H9 (cell line): ENCODE results near the gene SERPINA3. TPM values are rescaled to one million over a fixed set of nuclear protein-coding genes. Genes with fewer than 3 reads are reported as not detected.

Experiments used
- DNase-seq: peaks from one replicate; pipeline ENCODE4 v3.0.0-alpha.2; 2017
- H2AFZ ChIP-seq: one replicate; pipeline ENCODE4 v1.6.1; 2013; ENCODE audit warnings: mild to moderate bottlenecking, low read length, control low read depth, moderate library complexity
- H2AK5ac ChIP-seq: 2 replicates; pipeline ENCODE4 v1.6.1; 2013; ENCODE audit warnings: low read length, control low read depth, mixed read lengths; ENCODE audit not compliant: insufficient read length
- H2BK120ac ChIP-seq: one replicate; pipeline ENCODE4 v1.6.1; 2013; ENCODE audit warnings: low read depth, mild to moderate bottlenecking, low read length, control low read depth, inconsistent platforms; ENCODE audit not compliant: poor library complexity, severe bottlenecking
- H2BK12ac ChIP-seq: 2 replicates; pipeline ENCODE4 v1.6.1; 2013; ENCODE audit warnings: low read length, control low read depth, mixed read lengths, low read depth; ENCODE audit not compliant: insufficient read length
- H2BK15ac ChIP-seq: 2 replicates; pipeline ENCODE4 v1.6.1; 2013; ENCODE audit warnings: low read depth, low read length, control low read depth
- H2BK20ac ChIP-seq: one replicate; pipeline ENCODE4 v1.6.1; 2013; ENCODE audit warnings: low read depth, mild to moderate bottlenecking, low read length, control low read depth, inconsistent platforms; ENCODE audit not compliant: poor library complexity, severe bottlenecking
- H2BK5ac ChIP-seq: 2 replicates; pipeline ENCODE4 v1.6.1; 2013; ENCODE audit warnings: low read length, control low read depth, mixed read lengths; ENCODE audit not compliant: insufficient read length
- H3K14ac ChIP-seq: 2 replicates; pipeline ENCODE4 v1.6.1; 2013; ENCODE audit warnings: low read length, control low read depth; ENCODE audit not compliant: insufficient read depth
- H3K18ac ChIP-seq: 2 replicates; pipeline ENCODE4 v1.6.1; 2013; ENCODE audit warnings: low read depth, mild to moderate bottlenecking, mixed read lengths, low read length, control low read depth; ENCODE audit not compliant: insufficient read length
- H3K23ac ChIP-seq: 2 replicates; pipeline ENCODE4 v1.6.1; 2013; ENCODE audit warnings: low read length, control low read depth, mixed read lengths, low read depth; ENCODE audit not compliant: insufficient read length
- H3K23me2 ChIP-seq: 2 replicates; pipeline ENCODE4 v1.6.1; 2013; ENCODE audit warnings: low read depth, mild to moderate bottlenecking, mixed read lengths, low read length, control low read depth; ENCODE audit not compliant: insufficient read length, poor library complexity, severe bottlenecking
- H3K27ac ChIP-seq: 2 replicates; pipeline ENCODE4 v1.5.1; 2013; ENCODE audit warnings: low read length, control low read depth, mixed read lengths, low read depth; ENCODE audit not compliant: insufficient read length
- H3K27me3 ChIP-seq: 2 replicates; pipeline ENCODE4 v1.6.1; 2013; ENCODE audit warnings: low read length, control low read depth, inconsistent platforms; ENCODE audit not compliant: insufficient read depth
- H3K4ac ChIP-seq: 2 replicates; pipeline ENCODE4 v1.6.1; 2013; ENCODE audit warnings: low read depth, mild to moderate bottlenecking, control low read depth, inconsistent platforms, low read length, moderate library complexity
- H3K4me1 ChIP-seq: 2 replicates; pipeline ENCODE4 v1.6.1; 2013; ENCODE audit warnings: low read length, control low read depth, inconsistent platforms; ENCODE audit not compliant: insufficient read depth
- H3K4me2 ChIP-seq: 2 replicates; pipeline ENCODE4 v1.6.1; 2013; ENCODE audit warnings: low read length, control low read depth, mixed read lengths; ENCODE audit not compliant: insufficient read length, insufficient read depth
- H3K56ac ChIP-seq: 2 replicates; pipeline ENCODE4 v1.6.1; 2013; ENCODE audit warnings: low read depth, mild to moderate bottlenecking, mixed read lengths, low read length, control low read depth; ENCODE audit not compliant: insufficient read length
- H3K79me1 ChIP-seq: 2 replicates; pipeline ENCODE4 v1.6.1; 2013; ENCODE audit warnings: low read depth, mild to moderate bottlenecking, moderate library complexity, low read length, control low read depth, inconsistent platforms; ENCODE audit not compliant: insufficient read depth, poor library complexity, severe bottlenecking
- H3K79me2 ChIP-seq: 2 replicates; pipeline ENCODE4 v1.6.1; 2013; ENCODE audit warnings: low read length, control low read depth, inconsistent platforms; ENCODE audit not compliant: insufficient read depth
- H3K9ac ChIP-seq: 2 replicates; pipeline ENCODE4 v1.6.1; 2013; ENCODE audit warnings: low read length, control low read depth, mixed read lengths; ENCODE audit not compliant: insufficient read length; ENCODE audit errors: extremely low read depth
- H3K9me3 ChIP-seq: one replicate; pipeline ENCODE4 v1.6.1; 2013; ENCODE audit warnings: low read depth, low read length, inconsistent platforms; ENCODE audit not compliant: control insufficient read depth
- H3T11ph ChIP-seq: one replicate; pipeline ENCODE4 v1.6.1; 2013; ENCODE audit warnings: mild to moderate bottlenecking, low read length, control low read depth, inconsistent platforms
- H4K20me1 ChIP-seq: one replicate; pipeline ENCODE4 v1.6.1; 2013; ENCODE audit not compliant: control insufficient read depth, insufficient read length, insufficient read depth
- H4K5ac ChIP-seq: 2 replicates; pipeline ENCODE4 v1.6.1; 2013; ENCODE audit warnings: low read depth, mild to moderate bottlenecking, mixed read lengths, low read length, control low read depth; ENCODE audit not compliant: insufficient read length
- H4K8ac ChIP-seq: replicated peaks from 2 replicates; pipeline ENCODE4 v1.6.1; 2013; ENCODE audit warnings: low read length, control low read depth, mixed read lengths, low read depth; ENCODE audit not compliant: insufficient read length
- H4K91ac ChIP-seq: 2 replicates; pipeline ENCODE4 v1.6.1; 2013; ENCODE audit warnings: low read depth, mild to moderate bottlenecking, moderate library complexity, mixed read lengths, low read length, control low read depth; ENCODE audit not compliant: insufficient read length
- H3K27ac Mint-ChIP-seq, 3 experiments: 2 replicates in 2 of 3; 3 replicates in 1 of 3; pipeline ENCODE4 v1.8.0; 2020 to 2021; ENCODE audit warnings: mixed read lengths in 3 of 3, mild to moderate bottlenecking in 1 of 3, moderate library complexity in 1 of 3
- H3K27me3 Mint-ChIP-seq: 2 replicates; pipeline ENCODE4 v1.8.0; 2021; ENCODE audit warnings: low read depth, mild to moderate bottlenecking, moderate library complexity, mixed read lengths
- H3K36me3 Mint-ChIP-seq, 3 experiments: 2 replicates in 2 of 3; 3 replicates in 1 of 3; pipeline ENCODE4 v1.8.0; 2020 to 2021; ENCODE audit warnings: low read depth in 3 of 3, mixed read lengths in 3 of 3; ENCODE audit not compliant: insufficient read depth in 1 of 3
- H3K4me1 Mint-ChIP-seq, 2 experiments: 2 replicates each; pipeline ENCODE4 v1.8.0; 2020; ENCODE audit warnings: mixed read lengths in 2 of 2
- H3K4me3 Mint-ChIP-seq, 2 experiments: 2 replicates in 1 of 2; 3 replicates in 1 of 2; pipeline ENCODE4 v1.8.0; 2020 to 2021; ENCODE audit warnings: mild to moderate bottlenecking in 2 of 2, mixed read lengths in 2 of 2, moderate library complexity in 1 of 2
- H3K9me3 Mint-ChIP-seq, 2 experiments: 2 replicates in 1 of 2; 3 replicates in 1 of 2; pipeline ENCODE4 v1.8.0; 2020; ENCODE audit warnings: mild to moderate bottlenecking in 2 of 2, mixed read lengths in 2 of 2, moderate library complexity in 1 of 2
- WGBS: extraction: QIAGEN DNeasy Blood & Tissue Kit; methylation state at CpG from one replicate; pipeline ENCODE4 v1.1.7; 2013; ENCODE audit warnings: missing lambda C conversion rate, low lambda C conversion rate, mixed read lengths; ENCODE audit not compliant: insufficient read length; ENCODE audit errors: extremely low coverage; 5-methylcytosine and 5-hydroxymethylcytosine counted together
- total RNA-seq: library from RNA; stranded (reverse); gene quantifications from 2 replicates; pipeline ENCODE4 v1.2.1, GENCODE V29; 2021
- TF ChIP-seq, protein P1 (sequence below): fragments of 200-600 bp; sonication (generic); conservative IDR thresholded peaks from 3 replicates; pipeline ENCODE4 v1.8.0; 2021; ENCODE audit warnings: antibody characterized with exemption, mild to moderate bottlenecking

The SERPINA3 gene
- total RNA-seq, 1 experiment from 2014 or later: not detected

DNA sequence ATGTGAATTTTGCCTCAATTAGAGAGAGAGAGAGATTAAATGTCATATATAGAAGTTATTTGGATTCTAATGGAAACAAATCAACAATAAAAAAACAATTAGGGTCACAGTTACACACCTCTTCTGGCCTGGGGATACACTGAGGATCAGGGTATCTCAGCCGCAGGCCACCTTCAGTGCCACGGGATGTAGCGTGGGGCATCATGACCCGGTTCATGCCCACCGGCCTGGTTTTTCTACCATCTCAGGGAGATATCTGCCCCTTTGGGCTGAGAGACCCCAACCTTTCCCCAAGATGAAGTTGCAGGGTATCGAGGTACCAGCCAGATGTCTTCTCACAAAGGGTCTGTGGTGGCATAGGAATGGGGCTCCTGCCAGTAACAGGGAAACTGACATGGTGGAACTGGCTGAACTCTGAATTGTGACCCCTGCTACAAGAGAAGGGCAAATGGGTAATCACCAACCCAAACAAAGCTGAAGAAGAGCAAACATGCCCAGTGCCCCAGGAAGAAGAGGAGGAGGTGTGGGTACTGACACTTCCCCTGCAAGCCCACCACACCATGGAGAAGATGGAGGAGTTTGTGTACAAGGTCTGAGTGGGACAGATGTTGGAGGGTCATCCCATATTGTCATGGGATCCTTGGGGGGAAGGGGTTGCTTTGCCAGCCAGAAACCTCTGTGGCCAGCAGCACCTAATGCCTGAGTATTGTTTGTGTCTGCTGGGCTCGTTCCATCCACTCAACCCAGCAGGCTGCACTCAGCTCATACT lies 19.5 kb downstream of the SERPINA3 start:
- Mint-ChIP-seq H3K4me3 (no peak overlapping the region), H3K4me1 (no peaks in the 10 kb centered on the region), H3K27me3 (peaks cover 34% of the 10 kb centered on the region), H3K27ac (no peak overlapping the region), H3K36me3 (no peaks in the 10 kb centered on the region), H3K9me3 (no peaks in the 10 kb centered on the region)
- Histone ChIP-seq H2BK12ac (no peak overlapping the region), H3K23me2 (no peaks in the 10 kb centered on the region), H3K14ac (no peak overlapping the region), H4K5ac (no peak overlapping the region), H3K9ac (no peak overlapping the region), H3K79me1 (no peaks in the 10 kb centered on the region), H2BK120ac (no peak overlapping the region), H4K20me1 (no peaks in the 10 kb centered on the region), H3T11ph (no peak overlapping the region), H4K8ac (no peak overlapping the region), H2AFZ (no peak overlapping the region), H3K56ac (no peak overlapping the region), H3K9me3 (no peaks in the 10 kb centered on the region), H3K23ac (no peak overlapping the region), H3K4me2 (no peak overlapping the region), H2BK15ac (no peak overlapping the region), H3K27me3 (no peaks in the 10 kb centered on the region), H3K4me1 (no peaks in the 10 kb centered on the region), H4K91ac (no peak overlapping the region), H2AK5ac (no peak overlapping the region), H3K27ac (no peak overlapping the region), H3K79me2 (no peaks in the 10 kb centered on the region), H2BK20ac (no peak overlapping the region), H2BK5ac (no peak overlapping the region), H3K4ac (no peak overlapping the region), H3K18ac (no peak overlapping the region)
- no CpG with 5 or more reads among the region's 7 CpGs for WGBS
- TF ChIP-seq, protein P1, sequence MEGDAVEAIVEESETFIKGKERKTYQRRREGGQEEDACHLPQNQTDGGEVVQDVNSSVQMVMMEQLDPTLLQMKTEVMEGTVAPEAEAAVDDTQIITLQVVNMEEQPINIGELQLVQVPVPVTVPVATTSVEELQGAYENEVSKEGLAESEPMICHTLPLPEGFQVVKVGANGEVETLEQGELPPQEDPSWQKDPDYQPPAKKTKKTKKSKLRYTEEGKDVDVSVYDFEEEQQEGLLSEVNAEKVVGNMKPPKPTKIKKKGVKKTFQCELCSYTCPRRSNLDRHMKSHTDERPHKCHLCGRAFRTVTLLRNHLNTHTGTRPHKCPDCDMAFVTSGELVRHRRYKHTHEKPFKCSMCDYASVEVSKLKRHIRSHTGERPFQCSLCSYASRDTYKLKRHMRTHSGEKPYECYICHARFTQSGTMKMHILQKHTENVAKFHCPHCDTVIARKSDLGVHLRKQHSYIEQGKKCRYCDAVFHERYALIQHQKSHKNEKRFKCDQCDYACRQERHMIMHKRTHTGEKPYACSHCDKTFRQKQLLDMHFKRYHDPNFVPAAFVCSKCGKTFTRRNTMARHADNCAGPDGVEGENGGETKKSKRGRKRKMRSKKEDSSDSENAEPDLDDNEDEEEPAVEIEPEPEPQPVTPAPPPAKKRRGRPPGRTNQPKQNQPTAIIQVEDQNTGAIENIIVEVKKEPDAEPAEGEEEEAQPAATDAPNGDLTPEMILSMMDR: no peak
- DNase-seq: no peak
